ENCODE results near the gene FAM131C.
A peak's percentile ranks its signal among the peaks of the same experiment; 100 is the strongest.

Gene FAM131C

GRCh38 chr1:16015960-16016901, 57.2 kb downstream of the FAM131C start:
- no peak for DNase-seq (ENCODE audit: low read depth)

GRCh38 chr1:16015491-16015890, 58.0 kb downstream of the FAM131C start:
- DNase-seq (ENCODE audit: low read depth) = no peak

GRCh38 chr1:16014509-16015482, 58.7 kb downstream of the FAM131C start:
- DNase-seq (ENCODE audit: low read depth) = no peak

- DNase-seq (ENCODE audit: low read depth) = no peak
Measured at GRCh38 chr1:16013908-16014258, 59.6 kb downstream of the FAM131C start.

- DNase-seq (ENCODE audit: low read depth) = peak; percentile 15
Measured at GRCh38 chr1:16013220-16013907, 60.1 kb downstream of the FAM131C start.

GRCh38 chr1:16012590-16013219, 60.7 kb downstream of the FAM131C start:
- DNase-seq (ENCODE audit: low read depth) = peak; percentile 9

GRCh38 chr1:16011936-16012589, 61.4 kb downstream of the FAM131C start:
- DNase-seq (ENCODE audit: low read depth) = no peak

- no peak for DNase-seq (ENCODE audit: low read depth)
Measured at GRCh38 chr1:16010837-16011236, 62.6 kb downstream of the FAM131C start.

GRCh38 chr1:16009678-16010077, 63.8 kb downstream of the FAM131C start:
- DNase-seq (ENCODE audit: low read depth) = no peak

GRCh38 chr1:16009030-16009460, 64.4 kb downstream of the FAM131C start:
- DNase-seq (ENCODE audit: low read depth) = peak; percentile 57
